Thyroid gland (tissue), 4 donors: ENCODE results near the gene CCDC188. TPM values are rescaled to one million over a fixed set of nuclear protein-coding genes. Genes with fewer than 3 reads are reported as not detected.

Experiments used
- DNase-seq, 2 donors: peaks; one replicate each; pipeline ENCODE4 v3.0.0-alpha.2; 2019
- H3K27ac ChIP-seq, 3 donors: fragments of 200-600 bp; sonication (generic); 1 replicate in 2 of 3; 2 replicates in 1 of 3; pipeline ENCODE4 v1.5.1; 2016 to 2019; ENCODE audit warnings: mild to moderate bottlenecking in 1 of 3, moderate library complexity in 1 of 3
- H3K27me3 ChIP-seq: fragments of 200-600 bp; sonication (generic); one replicate; pipeline ENCODE4 v1.5.1; 2019
- H3K36me3 ChIP-seq, 2 donors: fragments of 200-600 bp; sonication (generic); one replicate each; pipeline ENCODE4 v1.5.1; 2016 to 2019
- H3K4me1 ChIP-seq, 2 donors: fragments of 200-600 bp; sonication (generic); one replicate each; pipeline ENCODE4 v1.5.1; 2017 to 2019
- H3K4me3 ChIP-seq, 3 donors: fragments of 200-600 bp; sonication (generic); replicated peaks in 1 of 3; 1 replicate in 2 of 3; 2 replicates in 1 of 3; pipeline ENCODE4 v1.5.1; 2016; ENCODE audit warnings: mild to moderate bottlenecking in 1 of 3
- H3K9me3 ChIP-seq: fragments of 200-600 bp; sonication (generic); one replicate; pipeline ENCODE4 v1.5.1; 2017
- CTCF ChIP-seq, 6 experiments: fragments of 200-600 bp in 3 of 6; fragments of 450-650 bp in 3 of 6; sonication (generic) in 3 of 6; IDR thresholded peaks; one replicate each; pipeline ENCODE4 v1.5.1; 2016 to 2019; ENCODE audit warnings: antibody characterized with exemption in 6 of 6, mild to moderate bottlenecking in 2 of 6, inconsistent platforms in 1 of 6, moderate library complexity in 1 of 6
- POLR2A ChIP-seq, 2 donors: fragments of 450-650 bp; IDR thresholded peaks; one replicate each; pipeline ENCODE4 v1.6.1; 2017; ENCODE audit warnings: antibody characterized with exemption in 2 of 2, mild to moderate bottlenecking in 2 of 2, moderate library complexity in 1 of 2
- WGBS, 2 donors: methylation state at CpG; one replicate each; pipeline ENCODE4 v1.1.5; 2017; 5-methylcytosine and 5-hydroxymethylcytosine counted together
- intact Hi-C: fragments of 100-400 bp; cut with DNase I; formaldehyde crosslinking; loops from one replicate; pipeline ENCODE4 v1.15.1; 2023
- total RNA-seq, 4 donors: library from RNA; depleted of rRNA; stranded (reverse); fragments of >200 nt; gene quantifications; one replicate each; pipeline ENCODE4 v1.2.3, GENCODE V29; 2016

Gene CCDC188
- total RNA-seq, 4 donors from 2014 or later = 0.39 to 2.1 TPM; not detected in 2

- DNase-seq = no peak
- no peak overlapping the region for H3K4me3 ChIP-seq
- TF ChIP-seq CTCF (IDR thresholded peaks at IDR 0.05) (no peak), POLR2A (IDR thresholded peaks at IDR 0.05) (no peak)
- H3K27me3 ChIP-seq = no peaks in the 10 kb centered on the region
- no peaks in the 10 kb centered on the region for H3K4me1 ChIP-seq
- no peak overlapping the region for H3K27ac ChIP-seq
- WGBS, 2 donors = 76 to 91% methylated on average over 6 to 9 of the region's 12 CpGs
- intact Hi-C loops = no loop called here
- H3K36me3 ChIP-seq = no peaks in the 10 kb centered on the region
- no peaks in the 10 kb centered on the region for H3K9me3 ChIP-seq
Observed at GRCh38 chr22:20187777-20188566, 37.1 kb upstream of the CCDC188 start.

GRCh38 chr22:20186871-20187546 is 36.2 kb upstream of the CCDC188 start:
- Histone ChIP-seq H3K27me3 (no peaks in the 10 kb centered on the region), H3K27ac (no peak overlapping the region), H3K36me3 (no peaks in the 10 kb centered on the region), H3K4me1 (no peaks in the 10 kb centered on the region), H3K9me3 (no peaks in the 10 kb centered on the region), H3K4me3 (no peak overlapping the region)
- intact Hi-C loops = no loop called here
- no peak for DNase-seq
- no peak for TF ChIP-seq CTCF (IDR thresholded peaks at IDR 0.05)
- no peak for TF ChIP-seq POLR2A (IDR thresholded peaks at IDR 0.05)
- 73 to 75% methylated on average over 12 to 13 of the region's 14 CpGs for WGBS, 2 donors

- no peaks in the 10 kb centered on the region for H3K9me3 ChIP-seq
- intact Hi-C loops = no loop called here
- DNase-seq = no peak
- TF ChIP-seq CTCF (IDR thresholded peaks at IDR 0.05) (no peak), POLR2A (IDR thresholded peaks at IDR 0.05) (no peak)
- peaks cover 0 to 3% of the 10 kb centered on the region in 2 donors for H3K4me1 ChIP-seq
- H3K4me3 ChIP-seq = no peak overlapping the region
- H3K27me3 ChIP-seq = no peaks in the 10 kb centered on the region
- 63 to 72% methylated on average over 4 to 10 of the region's 10 CpGs for WGBS, 2 donors
- no peaks in the 10 kb centered on the region for H3K36me3 ChIP-seq
- no peak overlapping the region for H3K27ac ChIP-seq
Observed at GRCh38 chr22:20186183-20186870, 35.5 kb upstream of the CCDC188 start.

GRCh38 chr22:20185750-20186149 is 34.9 kb upstream of the CCDC188 start:
- Histone ChIP-seq H3K36me3 (no peaks in the 10 kb centered on the region), H3K27ac (no peak overlapping the region), H3K4me1 (peaks cover 0 to 6% of the 10 kb centered on the region in 2 donors), H3K9me3 (no peaks in the 10 kb centered on the region), H3K27me3 (no peaks in the 10 kb centered on the region), H3K4me3 (no peak overlapping the region)
- DNase-seq = no peak
- no peak for TF ChIP-seq POLR2A (IDR thresholded peaks at IDR 0.05)
- no peak for TF ChIP-seq CTCF (IDR thresholded peaks at IDR 0.05)
- WGBS, 2 donors = 71 to 83% methylated on average over 5 to 6 of the region's 6 CpGs
- intact Hi-C loops = no loop called here
